Activated CD8-positive, alpha-beta T cell treated with anti-CD3 and anti-CD28 coated beads for 36 hours (primary cell): ENCODE measurements around the gene MBOAT2. TPM values are rescaled to one million over a fixed set of nuclear protein-coding genes. Genes with fewer than 3 reads are reported as not detected.

ENCODE experiments used
- ATAC-seq: fragments of 200-7000 bp; cut with Tn5 transposase; one replicate; pipeline ENCODE4 v1.10.0; 2021; ENCODE audit warnings: mild to moderate bottlenecking, moderate library complexity
- CTCF ChIA-PET: fragments of 350-600 bp; sonication (Branson Sonifier 250); formaldehyde crosslinking; loops from one replicate; lab custom pipeline; 2021; ENCODE audit warnings: antibody characterized with exemption; lab: Charles Lee
- POLR2A ChIA-PET: fragments of 350-600 bp; sonication (Branson Sonifier 250); formaldehyde crosslinking; loops from one replicate; lab custom pipeline; 2021; ENCODE audit warnings: antibody characterized with exemption; lab: Charles Lee
- DNase-seq: peaks from one replicate; pipeline ENCODE4 v3.0.0-alpha.2; 2020
- H3K27ac Mint-ChIP-seq: one replicate; pipeline ENCODE4 v1.8.0; 2021; ENCODE audit warnings: mild to moderate bottlenecking, mixed read lengths
- H3K27me3 Mint-ChIP-seq: one replicate; pipeline ENCODE4 v1.8.0; 2021; ENCODE audit warnings: mixed read lengths
- H3K36me3 Mint-ChIP-seq: one replicate; pipeline ENCODE4 v1.8.0; 2021; ENCODE audit warnings: low read depth, mixed read lengths
- H3K4me1 Mint-ChIP-seq: one replicate; pipeline ENCODE4 v1.8.0; 2021; ENCODE audit warnings: low read depth, mixed read lengths
- H3K4me3 Mint-ChIP-seq: one replicate; pipeline ENCODE4 v1.8.0; 2021; ENCODE audit warnings: mild to moderate bottlenecking, moderate library complexity, mixed read lengths
- H3K9me3 Mint-ChIP-seq: one replicate; pipeline ENCODE4 v1.8.0; 2021; ENCODE audit warnings: mixed read lengths
- intact Hi-C: fragments of 100-400 bp; cut with micrococcal nuclease; formaldehyde crosslinking; loops from one replicate; pipeline ENCODE4 v1.10.0; 2022
- total RNA-seq, 2 experiments: library from RNA; stranded (reverse); gene quantifications; one replicate each; pipeline ENCODE4 v1.2.3, GENCODE V29; 2021
- TF ChIP-seq, protein P1 (sequence below): fragments of 200-600 bp; IDR thresholded peaks from one replicate; pipeline ENCODE4 v1.8.0; 2022; ENCODE audit warnings: antibody characterized with exemption, mild to moderate bottlenecking

MBOAT2 gene
- total RNA-seq, 2 experiments from 2014 or later = 2.9 to 3.0 TPM

DNA sequence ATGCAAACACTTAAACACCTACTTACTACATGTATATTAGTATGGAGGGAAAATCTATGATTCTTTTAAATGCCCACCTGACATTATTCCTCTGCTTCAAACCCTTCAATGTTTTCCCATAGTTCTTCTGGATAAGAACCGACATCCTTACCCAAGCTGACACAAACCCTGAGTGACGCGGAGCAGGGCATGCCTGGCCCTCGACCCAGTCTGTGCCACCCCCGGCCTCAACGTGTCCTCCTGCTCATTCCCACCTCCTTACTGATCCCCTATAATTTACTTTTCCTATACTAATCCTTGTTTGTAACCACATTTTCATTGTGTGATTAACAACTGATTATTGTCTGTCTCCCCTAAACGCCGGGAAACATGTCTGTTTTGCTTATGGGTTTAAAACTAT is 183.5 kb downstream of the MBOAT2 start:
- no peak overlapping the region for H3K4me3 Mint-ChIP-seq
- H3K27me3 Mint-ChIP-seq = no peaks in the 10 kb centered on the region
- intact Hi-C loops = no loop called here
- DNase-seq (no peak), ATAC-seq (no peak)
- ChIA-PET CTCF (no interaction called here), POLR2A (interaction anchor here (0.6 kb wide), 1 partner anchor 192 kb away, joined by 3 read pairs; no protein-coding TSS in a partner anchor)
- H3K36me3 Mint-ChIP-seq = peaks cover 11% of the 10 kb centered on the region
- TF ChIP-seq, protein P1, sequence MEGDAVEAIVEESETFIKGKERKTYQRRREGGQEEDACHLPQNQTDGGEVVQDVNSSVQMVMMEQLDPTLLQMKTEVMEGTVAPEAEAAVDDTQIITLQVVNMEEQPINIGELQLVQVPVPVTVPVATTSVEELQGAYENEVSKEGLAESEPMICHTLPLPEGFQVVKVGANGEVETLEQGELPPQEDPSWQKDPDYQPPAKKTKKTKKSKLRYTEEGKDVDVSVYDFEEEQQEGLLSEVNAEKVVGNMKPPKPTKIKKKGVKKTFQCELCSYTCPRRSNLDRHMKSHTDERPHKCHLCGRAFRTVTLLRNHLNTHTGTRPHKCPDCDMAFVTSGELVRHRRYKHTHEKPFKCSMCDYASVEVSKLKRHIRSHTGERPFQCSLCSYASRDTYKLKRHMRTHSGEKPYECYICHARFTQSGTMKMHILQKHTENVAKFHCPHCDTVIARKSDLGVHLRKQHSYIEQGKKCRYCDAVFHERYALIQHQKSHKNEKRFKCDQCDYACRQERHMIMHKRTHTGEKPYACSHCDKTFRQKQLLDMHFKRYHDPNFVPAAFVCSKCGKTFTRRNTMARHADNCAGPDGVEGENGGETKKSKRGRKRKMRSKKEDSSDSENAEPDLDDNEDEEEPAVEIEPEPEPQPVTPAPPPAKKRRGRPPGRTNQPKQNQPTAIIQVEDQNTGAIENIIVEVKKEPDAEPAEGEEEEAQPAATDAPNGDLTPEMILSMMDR = no peak
- no peaks in the 10 kb centered on the region for H3K9me3 Mint-ChIP-seq
- no peak overlapping the region for H3K27ac Mint-ChIP-seq
- no peaks in the 10 kb centered on the region for H3K4me1 Mint-ChIP-seq

GRCh38 chr2:8819194-8819593 is 184.3 kb downstream of the MBOAT2 start:
- TF ChIP-seq, protein P1 = no peak
- no peak for ATAC-seq
- no peak for DNase-seq
- H3K27ac Mint-ChIP-seq = no peak overlapping the region
- H3K36me3 Mint-ChIP-seq = peaks cover 8% of the 10 kb centered on the region
- intact Hi-C loops = no loop called here
- ChIA-PET POLR2A (no interaction called here), CTCF (no interaction called here)
- H3K4me3 Mint-ChIP-seq = no peak overlapping the region
- no peaks in the 10 kb centered on the region for H3K27me3 Mint-ChIP-seq
- no peaks in the 10 kb centered on the region for H3K4me1 Mint-ChIP-seq
- no peaks in the 10 kb centered on the region for H3K9me3 Mint-ChIP-seq

- CTCF ChIA-PET = no interaction called here
- H3K4me3 Mint-ChIP-seq = no peak overlapping the region
- H3K4me1 Mint-ChIP-seq = no peaks in the 10 kb centered on the region
- H3K27me3 Mint-ChIP-seq = no peaks in the 10 kb centered on the region
- POLR2A ChIA-PET = no interaction called here
- no peak for DNase-seq
- intact Hi-C loops = no loop called here
- TF ChIP-seq, protein P1 = no peak
- no peaks in the 10 kb centered on the region for H3K9me3 Mint-ChIP-seq
- ATAC-seq = no peak
- H3K36me3 Mint-ChIP-seq = peaks cover 9% of the 10 kb centered on the region
- no peak overlapping the region for H3K27ac Mint-ChIP-seq
Observed at GRCh38 chr2:8817221-8817620, 186.3 kb downstream of the MBOAT2 start.

DNA sequence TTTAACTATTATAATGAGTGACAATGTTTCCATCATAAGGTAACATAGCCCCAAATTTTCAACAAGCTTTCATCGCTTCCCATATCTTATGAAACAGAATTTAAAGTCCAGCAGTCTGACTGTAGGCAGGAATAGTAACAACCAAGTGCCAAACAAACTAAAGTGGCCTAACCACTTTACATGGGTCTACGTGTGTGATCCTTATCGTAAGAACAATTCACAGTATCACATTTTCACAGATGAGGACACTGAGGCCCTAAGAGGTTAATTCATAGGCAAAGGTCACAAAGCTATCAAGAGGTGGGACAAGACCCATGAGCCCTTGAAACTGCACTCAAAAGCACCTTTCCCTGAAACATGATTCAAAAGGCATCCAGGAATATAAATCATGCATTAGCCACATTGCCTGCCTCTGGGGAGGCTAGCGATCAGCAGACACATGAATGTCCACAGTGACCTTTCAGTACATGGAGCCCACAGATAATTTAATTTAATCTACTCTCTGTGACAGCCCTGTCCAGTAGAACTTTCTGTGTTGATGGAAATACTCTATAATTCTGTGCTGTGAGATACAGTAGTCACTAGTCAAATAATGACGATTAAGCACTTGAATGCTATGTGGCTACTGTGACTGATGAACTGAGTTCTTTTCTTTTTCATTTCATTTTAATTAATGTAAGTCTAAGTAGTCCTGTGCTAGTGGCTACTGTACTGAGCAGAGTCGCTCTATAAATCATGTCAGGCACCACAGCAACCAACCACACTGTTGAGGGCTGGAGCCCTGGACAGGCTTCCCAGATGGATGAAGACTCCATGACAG is 196.4 kb downstream of the MBOAT2 start:
- no peak overlapping the region for H3K27ac Mint-ChIP-seq
- no peak for DNase-seq
- intact Hi-C loops = loop anchor here (5.0 kb wide), 1 partner anchor 565 kb away; no protein-coding TSS in a partner anchor
- H3K27me3 Mint-ChIP-seq = no peaks in the 10 kb centered on the region
- no peak overlapping the region for H3K4me3 Mint-ChIP-seq
- H3K9me3 Mint-ChIP-seq = no peaks in the 10 kb centered on the region
- CTCF ChIA-PET = no interaction called here
- peaks cover 51% of the 10 kb centered on the region for H3K36me3 Mint-ChIP-seq
- POLR2A ChIA-PET = no interaction called here
- peaks cover 19% of the 10 kb centered on the region for H3K4me1 Mint-ChIP-seq
- TF ChIP-seq, protein P1 = no peak
- no peak for ATAC-seq
